ENCODE data around the gene ARNT2. TPM values are rescaled to one million over a fixed set of nuclear protein-coding genes. Genes with fewer than 3 reads are reported as not detected.

The ARNT2 gene
- polyA plus RNA-seq, 3 donors from 2014 or later: not detected

DNA sequence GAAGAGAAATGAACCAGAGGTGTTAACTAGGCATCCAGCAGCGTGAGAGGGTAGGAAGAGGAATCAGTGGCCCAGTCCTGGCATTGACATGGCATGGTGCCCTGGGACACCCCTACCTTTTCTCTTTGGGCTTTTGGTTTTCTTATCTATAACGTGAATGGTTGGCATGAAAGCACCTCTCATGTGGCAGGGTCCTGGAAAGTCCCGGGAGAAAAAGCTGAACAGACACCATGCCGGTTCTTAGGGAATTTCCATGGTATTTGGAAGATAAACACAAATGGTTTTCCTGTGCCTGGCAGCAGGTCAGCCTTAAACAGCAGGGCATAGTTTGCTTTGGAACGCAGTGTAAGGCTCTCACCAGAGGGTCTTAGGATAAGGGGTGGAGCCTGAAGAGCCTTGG, 15.4 kb downstream of the ARNT2 start:
- peaks cover 2 to 11% (median 6%) of the 10 kb centered on the region in 3 donors for H3K27me3 Mint-ChIP-seq (ENCODE audit: low read depth in 3 of 3)
- H3K4me3 Mint-ChIP-seq: no peak overlapping the region
- H3K36me3 Mint-ChIP-seq: no peaks in the 10 kb centered on the region
- H3K9me3 Mint-ChIP-seq: no peaks in the 10 kb centered on the region
- H3K4me1 Mint-ChIP-seq: no peaks in the 10 kb centered on the region
- DNase-seq: no peak
- H3K27ac Mint-ChIP-seq: no peak overlapping the region

DNA sequence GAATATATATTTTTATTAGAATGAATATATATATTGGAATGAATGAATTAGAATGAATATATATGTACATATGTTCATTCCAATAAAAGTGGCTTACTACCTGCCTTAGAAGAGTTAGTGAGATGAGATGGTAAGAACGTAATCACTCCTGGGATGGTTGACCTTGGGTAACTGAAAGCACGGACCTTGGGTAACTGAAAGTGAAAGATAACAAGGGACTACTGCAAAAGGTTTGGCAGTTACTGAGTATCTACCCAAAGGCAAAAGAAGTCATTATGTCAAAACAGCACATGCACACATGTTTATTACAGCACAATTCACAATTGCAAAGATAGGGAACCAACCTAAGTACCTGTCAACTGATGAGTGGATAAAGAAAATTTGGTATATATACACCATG, 16.5 kb downstream of the ARNT2 start:
- no peak for DNase-seq
- Mint-ChIP-seq H3K4me1 (no peaks in the 10 kb centered on the region), H3K27me3 (ENCODE audit: low read depth in 3 of 3) (peaks cover 2 to 10% (median 6%) of the 10 kb centered on the region in 3 donors), H3K9me3 (no peaks in the 10 kb centered on the region), H3K36me3 (no peaks in the 10 kb centered on the region), H3K4me3 (no peak overlapping the region), H3K27ac (no peak overlapping the region)

DNA sequence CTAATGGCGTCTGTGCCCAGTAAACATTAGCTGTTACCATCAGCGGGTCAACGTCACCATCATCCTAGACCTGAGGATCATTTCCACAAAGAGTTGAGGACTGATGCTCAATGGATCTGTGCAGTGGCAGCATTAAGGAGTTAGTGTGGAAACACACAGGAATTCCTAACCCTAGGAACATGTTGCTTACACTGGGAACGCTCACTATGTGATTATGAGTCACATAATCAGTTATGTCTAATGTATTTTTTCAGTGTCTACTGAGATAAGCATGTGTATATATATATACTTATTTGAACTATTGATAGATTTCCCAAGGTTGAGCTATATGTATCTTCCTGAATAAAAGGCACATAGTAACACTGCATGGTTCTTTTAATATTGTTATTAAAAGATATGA, 19.0 kb downstream of the ARNT2 start:
- H3K36me3 Mint-ChIP-seq: no peaks in the 10 kb centered on the region
- H3K4me1 Mint-ChIP-seq: no peaks in the 10 kb centered on the region
- DNase-seq: no peak
- no peak overlapping the region for H3K4me3 Mint-ChIP-seq
- H3K27me3 Mint-ChIP-seq (ENCODE audit: low read depth in 3 of 3): peaks cover 2 to 7% (median 2%) of the 10 kb centered on the region in 3 donors
- H3K27ac Mint-ChIP-seq: no peak overlapping the region
- no peaks in the 10 kb centered on the region for H3K9me3 Mint-ChIP-seq

DNA sequence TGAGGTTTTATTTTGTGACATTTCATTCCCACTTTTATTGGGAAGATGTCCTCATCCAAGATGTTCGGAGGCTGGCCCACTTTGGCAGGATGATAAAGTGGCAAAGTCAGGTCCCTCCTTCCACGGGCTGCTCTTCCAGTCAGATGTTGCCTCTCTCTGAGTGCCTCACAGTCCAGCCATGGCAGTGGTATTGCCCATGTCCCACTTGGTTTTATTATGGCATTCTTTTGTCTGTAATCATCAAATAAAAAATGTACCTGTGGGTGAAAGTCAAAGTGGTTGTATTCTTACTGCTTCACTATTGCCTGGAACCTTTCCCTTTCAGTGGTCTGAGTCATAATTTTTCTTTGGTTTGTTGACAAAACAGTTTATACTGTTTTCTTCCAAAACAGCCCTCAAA, 20.2 kb downstream of the ARNT2 start:
- Mint-ChIP-seq H3K27me3 (ENCODE audit: low read depth in 3 of 3) (peaks cover 0 to 5% (median under 1%) of the 10 kb centered on the region in 3 donors), H3K4me3 (no peak overlapping the region), H3K27ac (no peak overlapping the region), H3K36me3 (no peaks in the 10 kb centered on the region), H3K9me3 (no peaks in the 10 kb centered on the region), H3K4me1 (no peaks in the 10 kb centered on the region)
- no peak for DNase-seq

DNA sequence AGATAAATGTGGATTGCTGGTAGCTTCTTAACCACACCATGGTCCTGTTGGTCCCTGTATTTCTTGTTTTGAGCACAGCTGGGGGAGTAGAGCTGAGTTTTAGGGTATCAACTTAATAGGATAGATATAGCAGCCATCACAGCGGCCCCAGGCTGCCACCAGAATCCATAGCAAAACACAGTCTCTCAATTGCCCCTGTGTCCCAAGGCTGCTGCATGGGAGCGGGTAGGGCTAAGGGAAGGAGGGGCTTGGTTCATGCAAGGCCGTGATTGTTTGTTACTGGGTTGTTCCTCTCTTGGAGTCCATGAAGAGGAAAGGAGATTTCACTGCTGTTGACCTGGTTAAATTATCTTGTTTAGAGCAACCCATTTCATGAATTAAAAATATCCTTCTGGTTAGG, 22.1 kb downstream of the ARNT2 start:
- Mint-ChIP-seq H3K27me3 (ENCODE audit: low read depth in 3 of 3) (peaks cover 0 to 2% (median 0%) of the 10 kb centered on the region in 3 donors), H3K27ac (no peak overlapping the region), H3K4me3 (no peak overlapping the region), H3K36me3 (no peaks in the 10 kb centered on the region), H3K9me3 (no peaks in the 10 kb centered on the region), H3K4me1 (no peaks in the 10 kb centered on the region)
- no peak for DNase-seq

DNA sequence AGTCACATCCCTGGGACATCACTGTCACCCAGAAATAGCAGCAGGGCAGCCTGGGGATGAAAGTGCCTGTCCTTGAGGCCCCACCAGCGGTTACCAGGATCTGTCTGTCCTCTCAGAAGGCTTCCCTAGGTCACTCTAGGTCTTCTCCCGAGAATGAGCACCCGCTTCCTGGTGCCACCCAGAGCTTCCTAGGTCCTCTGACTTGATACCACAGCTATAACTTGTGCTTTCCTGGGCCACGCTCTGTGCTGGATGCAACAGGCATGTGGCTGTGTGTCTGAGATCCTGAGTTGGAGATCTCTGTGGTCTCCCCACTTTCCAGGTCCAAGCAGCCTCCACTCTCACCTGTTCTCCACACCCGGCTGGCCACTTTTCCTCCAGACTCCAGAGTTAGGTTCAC, 25.8 kb downstream of the ARNT2 start:
- no peaks in the 10 kb centered on the region for H3K4me1 Mint-ChIP-seq
- H3K27ac Mint-ChIP-seq: no peak overlapping the region
- DNase-seq: no peak
- no peaks in the 10 kb centered on the region for H3K36me3 Mint-ChIP-seq
- H3K9me3 Mint-ChIP-seq: no peaks in the 10 kb centered on the region
- peaks cover 0 to 7% (median 2%) of the 10 kb centered on the region in 3 donors for H3K27me3 Mint-ChIP-seq (ENCODE audit: low read depth in 3 of 3)
- no peak overlapping the region for H3K4me3 Mint-ChIP-seq

DNA sequence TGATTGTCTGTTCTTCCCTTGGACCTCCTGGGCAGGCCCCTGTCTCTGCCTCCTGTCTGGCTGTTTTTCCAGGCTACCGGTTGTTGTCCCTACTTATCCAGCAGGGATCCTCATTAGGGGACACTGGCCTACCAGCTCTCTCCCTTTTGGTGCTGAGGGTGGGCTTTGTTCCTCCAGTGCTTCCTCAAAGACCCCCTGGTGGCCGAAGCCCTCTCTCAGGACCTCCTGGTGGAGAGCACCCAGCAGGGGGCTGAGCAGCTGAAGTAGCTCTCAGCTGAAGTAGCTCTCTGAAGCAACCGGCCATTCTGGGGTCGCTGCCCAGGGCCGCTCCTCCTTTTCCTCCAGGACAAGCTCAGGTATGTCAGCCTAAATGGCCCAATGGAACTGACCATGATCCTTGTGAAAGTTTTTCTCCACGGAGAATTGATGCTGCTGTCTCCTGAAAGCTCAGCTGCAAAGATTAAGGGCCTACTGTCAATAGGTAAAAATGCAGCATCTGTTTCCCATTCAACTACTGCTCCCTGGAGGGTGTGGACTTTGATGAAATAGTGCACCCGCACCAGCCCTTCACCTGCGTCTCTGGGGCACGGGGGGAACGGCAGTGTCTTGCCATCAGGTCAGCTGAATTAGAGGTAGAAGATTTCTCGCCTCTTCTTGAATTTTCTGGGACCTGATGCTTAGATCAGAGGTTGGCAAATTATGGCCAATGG, 27.6 kb downstream of the ARNT2 start:
- Mint-ChIP-seq H3K27ac (no peak overlapping the region), H3K9me3 (no peaks in the 10 kb centered on the region), H3K36me3 (no peaks in the 10 kb centered on the region), H3K4me1 (no peaks in the 10 kb centered on the region), H3K4me3 (no peak overlapping the region), H3K27me3 (ENCODE audit: low read depth in 3 of 3) (peaks cover 1 to 7% (median 2%) of the 10 kb centered on the region in 3 donors)
- no peak for DNase-seq

DNA sequence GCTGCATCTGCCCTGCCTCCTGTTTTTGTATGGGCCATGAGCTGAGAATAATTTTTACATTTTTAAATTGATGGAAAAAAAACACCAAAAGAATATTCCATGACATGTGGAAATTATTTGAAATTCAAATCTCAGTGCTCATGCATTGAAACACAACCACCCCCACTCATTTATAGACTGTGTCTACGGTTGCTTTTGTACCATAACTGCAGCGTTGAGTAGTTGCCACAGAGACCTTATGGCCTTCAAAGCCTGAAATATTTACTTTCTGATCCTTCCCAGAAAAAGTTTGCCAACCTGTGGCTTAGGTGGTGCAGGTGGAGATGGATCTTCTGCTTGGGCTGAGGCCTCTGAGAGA, 28.1 kb downstream of the ARNT2 start:
- H3K36me3 Mint-ChIP-seq: no peaks in the 10 kb centered on the region
- no peak for DNase-seq

DNA sequence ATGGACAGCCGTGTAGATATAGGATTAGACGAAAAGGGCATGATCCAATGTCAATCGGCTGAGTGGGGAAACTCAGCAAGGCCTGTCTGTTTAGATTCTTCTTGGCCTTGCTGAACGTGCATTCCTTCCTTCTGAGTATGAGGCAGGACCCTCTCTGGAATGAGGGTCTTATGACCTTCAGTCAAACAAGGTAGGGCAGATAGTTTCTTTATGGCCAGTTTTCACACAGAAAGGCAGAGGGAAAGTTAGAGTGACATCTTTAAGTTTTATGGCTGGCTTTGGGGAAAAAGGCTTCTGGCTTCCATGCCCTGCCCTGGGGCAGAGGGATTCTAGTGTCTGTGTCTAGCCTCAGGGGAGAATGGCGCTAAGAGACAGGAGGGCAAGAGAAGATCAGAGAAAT, 29.7 kb downstream of the ARNT2 start:
- H3K36me3 Mint-ChIP-seq: no peaks in the 10 kb centered on the region
- no peaks in the 10 kb centered on the region for H3K4me1 Mint-ChIP-seq
- H3K27ac Mint-ChIP-seq: no peak overlapping the region
- no peak overlapping the region for H3K4me3 Mint-ChIP-seq
- H3K27me3 Mint-ChIP-seq (ENCODE audit: low read depth in 3 of 3): peaks cover 1 to 7% (median 2%) of the 10 kb centered on the region in 3 donors
- DNase-seq: no peak
- no peaks in the 10 kb centered on the region for H3K9me3 Mint-ChIP-seq

More for the DNA sequence above, 28.1 kb downstream of the ARNT2 start:
- Mint-ChIP-seq H3K9me3 (no peaks in the 10 kb centered on the region), H3K4me3 (no peak overlapping the region), H3K27ac (no peak overlapping the region), H3K4me1 (no peaks in the 10 kb centered on the region), H3K27me3 (ENCODE audit: low read depth in 3 of 3) (peaks cover 1 to 7% (median 2%) of the 10 kb centered on the region in 3 donors)

DNA sequence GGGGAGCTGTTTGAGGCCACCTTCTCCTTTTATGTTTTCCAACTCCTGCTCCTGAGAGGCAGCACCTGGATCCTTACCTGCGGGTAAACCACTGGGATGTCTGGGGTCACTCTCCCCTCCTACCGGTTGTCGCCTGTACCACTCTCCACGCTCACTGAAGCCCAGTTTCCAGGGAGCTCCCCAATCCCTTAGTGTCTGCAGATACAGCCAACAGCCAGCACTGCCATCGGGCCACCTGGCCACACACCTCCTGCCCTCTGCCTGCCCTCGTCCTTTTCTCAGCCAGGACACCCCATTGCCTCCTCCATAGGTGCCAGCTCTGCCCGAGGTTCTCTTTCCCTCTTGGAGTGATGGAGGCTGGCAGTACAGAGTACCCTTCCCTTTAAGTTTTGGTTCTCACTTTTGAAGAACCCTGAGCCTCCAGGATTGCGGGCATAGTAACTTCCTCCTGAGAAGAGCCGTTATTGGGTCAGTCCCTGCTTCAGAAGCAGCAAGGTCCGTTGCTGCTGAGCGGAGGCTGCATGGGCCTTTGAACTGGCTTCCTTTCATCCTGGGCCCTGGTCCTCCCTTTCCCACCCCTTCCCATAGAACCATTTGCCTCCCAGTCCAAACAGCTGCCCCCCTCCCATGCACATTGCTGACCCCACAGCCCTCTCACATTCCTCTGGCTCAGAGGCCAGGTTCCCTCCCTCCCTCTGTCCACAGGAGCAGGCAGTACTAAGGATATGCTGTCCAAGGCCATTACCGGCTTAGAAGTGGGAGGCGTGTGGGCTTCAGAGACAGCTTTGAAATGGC, 30.9 kb downstream of the ARNT2 start:
- no peak overlapping the region for H3K27ac Mint-ChIP-seq
- no peaks in the 10 kb centered on the region for H3K36me3 Mint-ChIP-seq
- no peaks in the 10 kb centered on the region for H3K4me1 Mint-ChIP-seq
- DNase-seq: no peak
- H3K27me3 Mint-ChIP-seq (ENCODE audit: low read depth in 3 of 3): peaks cover 0 to 7% (median 1%) of the 10 kb centered on the region in 3 donors
- no peak overlapping the region for H3K4me3 Mint-ChIP-seq
- no peaks in the 10 kb centered on the region for H3K9me3 Mint-ChIP-seq

DNA sequence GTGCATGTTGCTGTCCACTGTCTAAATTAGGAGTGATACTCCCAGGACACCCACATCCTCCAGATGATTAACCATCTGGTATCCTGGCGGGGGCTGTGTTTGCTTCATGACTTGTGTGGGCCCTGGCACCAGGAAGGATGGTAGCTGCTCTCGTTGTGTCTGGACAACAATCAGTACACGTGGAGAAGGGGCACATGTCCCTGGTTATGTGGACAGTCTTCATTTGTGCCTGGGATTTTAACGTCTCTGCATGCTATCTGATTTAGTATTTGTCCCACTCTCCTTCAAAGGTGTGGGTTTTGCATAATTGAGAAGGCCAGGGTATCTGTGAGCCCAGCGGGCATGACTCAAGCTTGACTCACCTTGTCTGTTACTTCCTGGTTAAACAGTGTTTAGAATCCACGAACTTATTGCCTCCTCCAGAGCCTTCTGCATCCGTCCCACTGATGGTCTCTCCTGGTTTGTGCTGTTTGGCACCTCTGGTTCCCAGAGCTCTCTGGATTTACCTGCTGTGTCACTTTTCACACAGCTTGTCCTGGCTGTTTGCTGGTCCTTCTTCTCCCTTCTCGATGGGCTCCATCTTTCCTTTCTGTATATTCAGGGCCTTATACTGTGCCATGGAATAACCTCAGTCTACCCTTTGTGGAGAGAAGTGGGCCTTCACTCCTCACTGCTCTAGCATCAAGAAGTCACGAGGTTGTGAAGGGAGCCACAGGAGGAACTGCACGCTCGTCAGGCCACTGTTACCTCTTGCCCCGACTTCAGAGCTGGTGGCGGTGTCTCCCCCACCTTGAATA, 32.5 kb downstream of the ARNT2 start:
- Mint-ChIP-seq H3K27me3 (ENCODE audit: low read depth in 3 of 3) (peaks cover 0 to 7% (median 1%) of the 10 kb centered on the region in 3 donors), H3K36me3 (no peaks in the 10 kb centered on the region), H3K4me1 (no peaks in the 10 kb centered on the region), H3K4me3 (no peak overlapping the region), H3K9me3 (no peaks in the 10 kb centered on the region), H3K27ac (no peak overlapping the region)
- no peak for DNase-seq

DNA sequence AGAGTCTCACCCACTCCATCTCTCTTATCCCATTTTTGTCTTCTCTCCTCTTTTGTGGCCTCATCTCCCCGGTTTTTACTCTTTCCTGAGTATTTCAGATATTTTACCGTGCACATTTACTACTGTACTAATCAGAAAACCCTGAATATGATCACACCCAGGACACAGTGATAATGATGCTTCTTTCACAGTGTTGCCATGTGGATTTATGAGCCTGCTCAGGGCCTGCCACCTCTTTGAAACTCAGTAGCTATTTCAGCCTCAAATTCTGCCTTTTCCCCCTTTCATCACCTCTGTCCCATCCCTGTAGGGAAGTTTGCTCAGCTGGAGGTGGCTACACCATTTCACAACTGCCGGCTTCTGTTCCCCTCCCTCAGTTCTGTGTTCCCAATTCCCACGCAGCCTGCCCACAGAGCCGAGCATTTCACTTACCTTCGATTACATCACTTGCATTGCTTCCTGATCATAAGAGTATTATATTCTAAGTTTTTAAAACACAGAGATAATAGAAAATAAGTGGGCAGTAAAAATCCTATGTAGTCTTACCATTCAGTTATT, 33.2 kb downstream of the ARNT2 start:
- no peak for DNase-seq

DNA sequence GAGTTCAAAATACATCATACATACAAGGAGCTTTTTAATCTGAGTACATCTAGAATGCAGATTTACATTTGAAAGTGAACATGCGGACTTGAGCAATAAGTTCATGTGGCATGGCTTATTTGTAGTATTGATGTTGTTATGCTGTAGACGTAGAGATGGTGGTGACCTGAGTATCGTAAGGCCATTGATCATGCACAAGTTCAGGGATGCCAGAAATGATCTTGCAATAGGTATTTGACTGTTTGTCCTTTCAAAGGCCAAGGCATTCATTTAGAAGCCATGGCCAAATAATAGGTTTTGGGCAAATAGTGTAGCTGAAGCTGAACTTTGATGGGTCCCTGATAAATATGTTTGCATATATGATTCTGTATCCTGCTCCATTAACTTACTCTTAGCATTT, 35.0 kb downstream of the ARNT2 start:
- Mint-ChIP-seq H3K27me3 (ENCODE audit: low read depth in 3 of 3) (peaks cover 0 to 2% (median 1%) of the 10 kb centered on the region in 3 donors), H3K9me3 (no peaks in the 10 kb centered on the region), H3K4me1 (no peaks in the 10 kb centered on the region), H3K4me3 (no peak overlapping the region), H3K27ac (no peak overlapping the region), H3K36me3 (no peaks in the 10 kb centered on the region)
- DNase-seq: no peak

More for the DNA sequence above, 33.2 kb downstream of the ARNT2 start:
- peaks cover 0 to 7% (median 1%) of the 10 kb centered on the region in 3 donors for H3K27me3 Mint-ChIP-seq (ENCODE audit: low read depth in 3 of 3)
- H3K9me3 Mint-ChIP-seq: no peaks in the 10 kb centered on the region
- no peaks in the 10 kb centered on the region for H3K36me3 Mint-ChIP-seq
- no peak overlapping the region for H3K27ac Mint-ChIP-seq
- no peaks in the 10 kb centered on the region for H3K4me1 Mint-ChIP-seq
- no peak overlapping the region for H3K4me3 Mint-ChIP-seq

DNA sequence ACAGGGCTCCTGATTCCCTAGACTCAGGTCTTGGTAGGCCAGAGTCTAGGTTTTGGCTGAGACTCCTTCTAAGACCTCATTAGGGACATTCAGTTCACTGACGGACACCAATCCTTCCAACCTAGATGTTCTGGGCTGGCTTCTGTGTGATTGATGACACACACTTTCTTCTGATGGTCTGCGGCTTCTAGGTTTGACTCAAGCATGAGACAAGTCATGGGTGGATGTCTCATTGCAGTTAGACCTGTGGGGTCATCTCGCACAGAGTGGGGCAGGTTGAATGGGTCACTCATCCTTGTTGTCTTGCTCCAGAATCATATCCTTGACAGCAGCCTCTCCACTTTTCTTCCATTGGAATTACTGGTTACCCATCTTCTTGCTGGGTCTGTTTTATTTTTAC, 35.8 kb downstream of the ARNT2 start:
- Mint-ChIP-seq H3K4me1 (no peaks in the 10 kb centered on the region), H3K4me3 (no peak overlapping the region), H3K27me3 (ENCODE audit: low read depth in 3 of 3) (peaks cover 0 to 1% (median 0%) of the 10 kb centered on the region in 3 donors), H3K9me3 (no peaks in the 10 kb centered on the region), H3K27ac (no peak overlapping the region), H3K36me3 (no peaks in the 10 kb centered on the region)
- no peak for DNase-seq

Measured in immature natural killer cell (primary cell).